ENCODE measurements around the gene TNFSF13. TPM values are rescaled to one million over a fixed set of nuclear protein-coding genes. Genes with fewer than 3 reads are reported as not detected.

Gene TNFSF13
- total RNA-seq, 2 experiments from 2014 or later: 2.1 to 2.6 TPM

Other genes starting within 250 kb of the TNFSF13 start
- gene GPS2, start 243.4 kb upstream of the TNFSF13 start, total RNA-seq: 10 to 100 TPM; 28.2 to 32.2 TPM
- gene NEURL4, start 229.4 kb upstream of the TNFSF13 start, total RNA-seq: 10 to 100 TPM; 21.9 to 22.5 TPM
- gene ACAP1, start 222.2 kb upstream of the TNFSF13 start, total RNA-seq: 100 to 1,000 TPM; 309 to 320 TPM
- gene KCTD11, start 206.6 kb upstream of the TNFSF13 start, total RNA-seq: under 1 TPM; 0.41 to 0.47 TPM
- gene TMEM95, start 203.6 kb upstream of the TNFSF13 start, total RNA-seq: not detected
- 1 to 10 TPM; 4.0 to 4.8 TPM for gene TNK1, start 177.7 kb upstream of the TNFSF13 start, total RNA-seq
- gene PLSCR3, start 164.2 kb upstream of the TNFSF13 start, total RNA-seq: 10 to 100 TPM; 58.6 to 59.4 TPM
- 10 to 100 TPM; 65.6 to 66.3 TPM for gene TMEM256, start 154.7 kb upstream of the TNFSF13 start, total RNA-seq
- 1 to 10 TPM; 7.7 to 8.9 TPM for gene NLGN2, start 150.9 kb upstream of the TNFSF13 start, total RNA-seq
- gene SPEM1, start 138.4 kb upstream of the TNFSF13 start, total RNA-seq: not detected
- gene SPEM2, start 133.1 kb upstream of the TNFSF13 start, total RNA-seq: not detected
- not detected for gene SPEM3, start 129.9 kb upstream of the TNFSF13 start, total RNA-seq
- 1 to 10 TPM; 3.3 to 3.5 TPM for gene TMEM102, start 123.3 kb upstream of the TNFSF13 start, total RNA-seq
- 1 to 10 TPM; 1.3 to 1.6 TPM for gene FGF11, start 119.2 kb upstream of the TNFSF13 start, total RNA-seq
- 1 to 10 TPM; 5.1 to 5.9 TPM for gene CHRNB1, start 113.7 kb upstream of the TNFSF13 start, total RNA-seq
- 1 to 10 TPM; 9.2 to 9.4 TPM for gene ZBTB4, start 79.1 kb upstream of the TNFSF13 start, total RNA-seq
- not detected for gene SLC35G6, start 77.3 kb upstream of the TNFSF13 start, total RNA-seq
- gene POLR2A, start 74.4 kb upstream of the TNFSF13 start, total RNA-seq: 100 to 1,000 TPM; 204 to 205 TPM
- gene TNFSF12, start 9.7 kb upstream of the TNFSF13 start, total RNA-seq: 1 to 10 TPM; 5.8 to 7.4 TPM
- gene SENP3, start 3.2 kb downstream of the TNFSF13 start, total RNA-seq: 10 to 100 TPM; 43.2 to 46.9 TPM
- 10 to 100 TPM; 11.6 to 12.6 TPM for gene CD68, start 20.9 kb downstream of the TNFSF13 start, total RNA-seq
- 10 to 100 TPM; 48.8 to 53.5 TPM for gene MPDU1, start 25.1 kb downstream of the TNFSF13 start, total RNA-seq
- under 1 TPM in 1 of 2 experiments, not detected in 1; 0.20 TPM for gene SOX15, start 31.3 kb downstream of the TNFSF13 start, total RNA-seq
- gene FXR2, start 56.1 kb downstream of the TNFSF13 start, total RNA-seq: 10 to 100 TPM; 29.7 to 36.8 TPM
- gene SAT2, start 69.1 kb downstream of the TNFSF13 start, total RNA-seq: 10 to 100 TPM; 14.3 to 16.9 TPM
- gene SHBG, start 71.4 kb downstream of the TNFSF13 start, total RNA-seq: not detected
- gene ATP1B2, start 92.2 kb downstream of the TNFSF13 start, total RNA-seq: under 1 TPM; 0.14 to 0.30 TPM
- gene TP53, start 128.7 kb downstream of the TNFSF13 start, total RNA-seq: 100 to 1,000 TPM; 148 to 149 TPM
- 10 to 100 TPM; 13.7 to 14.7 TPM for gene WRAP53, start 129.7 kb downstream of the TNFSF13 start, total RNA-seq
- gene EFNB3, start 146.5 kb downstream of the TNFSF13 start, total RNA-seq: not detected
- not detected for gene DNAH2, start 159.0 kb downstream of the TNFSF13 start, total RNA-seq

Measured in activated naive CD4-positive, alpha-beta T cell treated with anti-CD3 and anti-CD28 coated beads for 36 hours (primary cell).